Hair follicular keratinocyte (primary cell): Measurements from ENCODE around the gene GBGT1. TPM values are rescaled to one million over a fixed set of nuclear protein-coding genes. Genes with fewer than 3 reads are reported as not detected.

Experiments
- total RNA-seq: library from RNA; depleted of rRNA; stranded (reverse); fragments of >200 nt; gene quantifications from 2 replicates; pipeline ENCODE4 v1.2.3, GENCODE V29; 2015

GBGT1 gene
- total RNA-seq: 2.7 TPM in 2 replicates

GRCh38 chr9:133163504-133164172 is at the start of gene GBGT1:
GBGT1 (minus strand) TSS chr9:133163914; CDS start chr9:133162412, 1,502 bp downstream.

DNA sequence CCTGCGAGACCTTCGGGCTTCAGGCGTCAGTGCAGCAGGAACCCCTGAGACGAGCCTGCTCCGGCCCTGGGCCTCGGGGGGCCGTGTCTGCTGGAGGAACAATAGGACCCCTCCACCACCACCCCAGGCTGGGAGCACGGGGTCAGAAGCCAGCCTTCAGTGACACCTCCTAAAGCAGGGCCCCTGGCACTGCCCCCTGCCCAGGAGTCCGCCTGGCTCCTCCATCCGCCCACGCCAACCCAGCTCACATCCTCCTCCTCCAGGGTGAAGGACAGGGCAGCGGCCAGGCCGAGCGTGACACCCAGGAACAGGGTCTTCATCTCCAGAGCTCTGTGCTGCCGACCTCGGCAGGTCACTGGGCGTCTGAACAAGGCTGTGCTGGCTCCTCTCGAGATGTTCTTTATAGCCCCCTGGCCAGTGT is 45.2 kb upstream of the GBGT1 start, which contains the start of gene OBP2B:
TSS of gene OBP2B (minus strand) at position 371 of the 421 bp plus-strand sequence. CDS start at position 320, 51 bp downstream.

GRCh38 chr9:133121198-133121914 is 42.4 kb downstream of the GBGT1 start, which contains the start of gene RALGDS:
RALGDS (minus strand) TSS chr9:133121240; CDS start chr9:133121154, 86 bp downstream.

Other genes with a start within 250 kb of the GBGT1 start
- gene TSC1, start 219.3 kb downstream of the GBGT1 start, total RNA-seq: 14.5 and 17.3 TPM in 2 replicates
- not detected in 2 replicates for gene GFI1B, start 185.2 kb downstream of the GBGT1 start, total RNA-seq
- gene GTF3C5, start 132.9 kb downstream of the GBGT1 start, total RNA-seq: 42.2 and 64.6 TPM in 2 replicates
- gene CEL, start 101.9 kb downstream of the GBGT1 start, total RNA-seq: 0.08 and 1.2 TPM in 2 replicates
- 18.7 and 29.8 TPM in 2 replicates for gene RALGDS, start 42.7 kb downstream of the GBGT1 start, total RNA-seq
- gene OBP2B, start 45.3 kb upstream of the GBGT1 start, total RNA-seq: not detected in 2 replicates
- gene ABO, start 111.3 kb upstream of the GBGT1 start, total RNA-seq: not detected in 2 replicates
- gene SURF6, start 172.3 kb upstream of the GBGT1 start, total RNA-seq: 13.9 and 23.5 TPM in 2 replicates
- gene MED22, start 184.2 kb upstream of the GBGT1 start, total RNA-seq: 17.7 and 23.4 TPM in 2 replicates
- 2,877 and 3,258 TPM in 2 replicates for gene RPL7A, start 184.3 kb upstream of the GBGT1 start, total RNA-seq
- gene SURF1, start 192.6 kb upstream of the GBGT1 start, total RNA-seq: 28.3 and 37.3 TPM in 2 replicates
- 37.2 and 46.6 TPM in 2 replicates for gene SURF2, start 192.6 kb upstream of the GBGT1 start, total RNA-seq
- gene SURF4, start 212.1 kb upstream of the GBGT1 start, total RNA-seq: 194 and 245 TPM in 2 replicates
- 0.19 TPM in 1 of 2 replicates, not detected in the other for gene STKLD1, start 212.5 kb upstream of the GBGT1 start, total RNA-seq